GM19455 (cell line): ENCODE measurements around the gene WIZ.

ENCODE experiments used
- ATAC-seq: cut with Tn5 transposase; IDR thresholded peaks from one replicate; pipeline ENCODE4 v1.9.1; 2021; ENCODE audit not compliant: unreplicated experiment

Gene WIZ

DNA sequence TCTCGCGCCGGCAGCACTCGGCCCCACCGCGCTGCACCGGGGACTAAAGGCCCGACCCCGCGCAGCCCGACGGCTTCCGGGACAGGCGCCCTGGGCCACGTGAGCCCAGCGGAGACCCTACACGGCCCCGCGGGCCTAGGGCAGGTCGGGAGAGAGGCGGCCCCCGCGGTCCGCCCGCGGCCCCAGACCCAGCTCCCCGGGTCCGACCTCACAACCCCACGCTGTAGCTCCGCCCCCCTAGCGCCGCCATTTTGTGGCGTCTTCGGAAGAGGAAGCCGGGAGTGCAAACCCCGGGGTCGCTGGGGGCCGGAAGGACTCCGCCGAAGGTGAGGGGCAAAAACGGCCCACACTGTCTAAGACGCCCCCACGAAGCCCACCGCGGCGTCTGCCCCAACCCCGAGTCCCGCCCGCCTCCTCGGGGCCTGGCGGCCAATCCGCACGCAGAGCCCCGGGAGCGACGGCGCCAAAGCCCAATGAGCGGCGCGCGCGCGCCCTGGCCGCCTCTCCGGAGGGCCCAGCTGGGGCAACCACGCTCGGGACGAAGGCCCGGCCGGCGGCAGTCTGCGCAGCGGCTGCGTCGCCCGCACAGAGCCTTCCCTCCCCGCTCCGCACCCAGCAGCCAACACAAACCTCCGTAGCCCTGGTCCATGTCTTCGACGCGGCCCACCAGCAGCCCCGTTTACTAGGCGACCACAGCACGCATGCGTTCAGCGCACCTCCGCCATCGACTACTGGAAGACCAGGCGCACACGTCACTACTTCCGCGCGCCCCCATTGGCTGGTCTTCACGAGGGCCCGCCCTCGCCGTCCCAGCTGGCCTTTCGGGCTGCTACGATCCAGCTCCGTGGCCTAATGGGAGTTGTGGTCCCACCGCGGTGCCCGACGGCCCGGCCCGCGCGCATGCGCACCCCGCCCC, 70.4 kb downstream of the WIZ start, which contains the start of gene AKAP8:
AKAP8 (minus strand) TSS at position 705 of the 916 bp plus-strand sequence; CDS start at position 649, 56 bp downstream.
- peak; percentile 72 for ATAC-seq

DNA sequence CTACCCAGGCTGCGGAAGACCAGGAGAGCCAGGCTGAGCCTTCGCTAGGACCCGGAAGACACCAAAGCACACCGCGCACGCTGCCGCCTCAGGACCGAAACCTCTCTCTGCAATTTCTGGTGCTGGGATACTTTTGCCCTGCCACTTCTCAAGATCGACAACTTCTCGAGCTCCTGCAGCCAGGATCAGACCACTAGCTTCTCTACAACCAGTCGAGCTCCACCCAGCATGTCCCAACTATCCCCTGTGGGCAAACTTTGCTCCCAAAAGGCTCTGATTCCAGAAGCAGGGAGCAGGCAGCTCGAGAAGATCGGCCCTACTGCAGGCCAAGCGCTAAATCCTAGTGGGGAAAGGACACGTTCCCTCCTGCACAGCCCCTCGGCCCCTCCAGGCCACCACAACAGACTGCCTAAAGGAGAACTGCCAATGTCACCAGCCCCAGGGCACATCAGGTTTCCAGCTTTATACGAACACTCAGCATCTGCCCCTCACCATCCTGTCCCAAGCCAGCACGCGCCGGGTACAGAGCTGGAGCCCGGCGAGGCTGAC, 71.1 kb downstream of the WIZ start:
- ATAC-seq: no peak

DNA sequence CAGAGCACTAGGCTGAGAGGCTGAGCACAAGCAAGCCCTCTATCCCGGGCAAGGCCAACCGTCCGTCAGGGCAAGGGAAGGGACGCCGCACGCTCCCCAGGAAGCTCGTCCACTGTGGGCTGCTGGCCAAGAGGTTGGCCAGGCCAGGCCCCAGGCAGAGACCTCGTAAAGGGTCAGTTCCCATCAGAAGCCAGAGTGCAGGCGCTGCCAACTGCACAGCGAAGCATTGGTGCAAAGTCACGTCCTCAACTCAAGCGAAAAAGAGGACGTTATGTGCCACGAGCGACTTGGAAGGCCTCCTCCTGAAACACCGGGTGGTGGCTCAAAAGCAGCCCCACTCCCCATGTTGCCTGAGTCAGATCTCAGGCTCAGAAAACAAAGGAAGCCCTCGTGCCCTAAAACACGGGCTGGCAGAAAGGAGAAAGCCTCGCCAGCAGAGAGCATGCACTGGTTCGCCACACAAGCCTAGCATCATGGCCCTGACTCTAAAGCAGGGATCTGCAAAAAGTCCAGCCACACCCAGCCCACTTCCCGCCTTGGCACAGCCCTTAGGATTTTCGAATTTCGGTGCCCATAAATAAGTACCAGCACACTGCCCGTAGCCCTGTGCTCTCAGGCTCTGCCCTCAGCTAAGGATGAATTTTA, 74.8 kb downstream of the WIZ start:
- no peak for ATAC-seq

DNA sequence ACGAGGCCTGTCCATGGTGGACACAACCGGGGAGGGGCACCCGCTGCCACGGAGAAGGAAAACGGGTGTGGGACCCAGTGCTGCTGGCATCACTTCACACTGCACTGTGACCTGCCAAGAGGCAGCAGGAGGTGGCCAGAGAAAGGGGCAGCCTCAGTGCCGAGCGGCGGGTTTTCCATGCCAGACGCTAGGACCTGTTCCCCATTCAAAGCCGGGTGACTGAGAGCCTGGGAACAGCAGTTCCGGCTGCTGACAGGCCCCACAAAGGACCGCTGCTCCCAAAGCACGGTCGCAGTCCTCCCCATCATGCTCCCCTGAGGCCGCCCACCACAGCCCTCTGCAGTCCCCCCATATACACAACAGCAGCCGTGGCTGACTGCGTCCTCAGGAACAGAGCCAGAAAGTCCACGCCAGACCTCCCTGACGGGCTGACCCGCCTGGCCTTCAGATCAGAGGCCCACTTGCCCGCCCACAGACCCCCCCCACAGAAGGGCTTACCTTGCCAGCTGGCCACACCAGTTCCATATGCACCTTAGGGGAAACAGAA, 75.6 kb downstream of the WIZ start:
- no peak for ATAC-seq

DNA sequence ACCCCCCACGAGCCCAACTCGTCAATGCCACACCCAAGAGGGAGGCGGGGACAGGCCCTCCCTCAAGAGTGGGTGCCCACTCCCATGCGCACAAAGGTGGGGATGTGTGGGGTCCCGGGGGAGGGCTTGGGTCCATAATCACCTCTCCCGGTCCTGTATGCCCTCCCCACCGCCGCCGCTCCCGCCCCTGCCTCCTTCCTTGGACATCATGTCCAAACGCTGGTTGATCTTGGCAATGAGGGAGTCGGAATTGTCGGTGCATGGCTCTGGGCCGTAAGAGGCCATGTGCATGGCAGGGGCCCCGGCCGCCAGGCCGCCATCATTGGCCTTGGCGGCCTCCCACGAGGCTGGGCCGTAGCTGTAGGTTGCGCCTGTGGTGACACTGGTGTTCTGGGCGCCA, 76.1 kb downstream of the WIZ start:
- ATAC-seq: no peak

DNA sequence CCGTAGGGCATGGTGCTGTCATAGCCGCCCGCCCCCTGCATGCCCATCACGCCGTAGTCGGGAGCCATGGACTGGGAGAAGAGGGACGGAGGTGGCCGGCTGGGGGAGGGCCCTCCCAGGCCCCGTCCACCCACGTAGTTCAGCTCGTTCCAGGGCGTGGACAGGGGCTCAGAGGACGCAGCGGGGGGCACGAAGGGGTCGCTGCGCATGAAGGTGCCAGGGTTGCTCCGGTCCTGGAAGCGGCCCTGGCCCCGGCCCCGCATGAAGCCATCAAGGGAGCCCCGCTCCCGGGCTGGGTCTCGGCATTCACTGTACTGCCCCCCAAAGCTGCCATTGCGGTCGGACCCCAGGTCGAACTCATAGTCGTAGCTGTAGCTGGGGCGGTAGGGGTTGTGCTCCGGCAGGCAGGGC, 76.9 kb downstream of the WIZ start:
- ATAC-seq: no peak

DNA sequence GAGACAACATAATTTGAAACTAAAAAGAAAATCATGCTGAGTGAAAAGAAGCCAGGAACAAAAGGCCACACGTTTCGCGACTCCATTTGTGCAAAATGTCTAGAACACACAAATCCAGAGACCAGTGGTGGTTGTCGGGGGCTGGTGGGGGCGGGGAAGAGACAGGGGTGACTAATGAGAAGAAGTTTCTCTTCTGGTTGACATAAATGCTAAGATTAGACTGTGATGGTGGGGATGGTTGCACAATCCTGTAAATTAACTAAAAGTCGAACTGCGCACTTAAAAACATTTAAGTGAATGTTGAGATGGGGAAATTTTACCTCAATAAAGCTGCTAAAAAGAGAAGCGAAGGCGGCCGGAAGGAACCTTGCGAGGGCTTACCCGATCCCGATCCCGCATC, 77.3 kb downstream of the WIZ start:
- no peak for ATAC-seq

DNA sequence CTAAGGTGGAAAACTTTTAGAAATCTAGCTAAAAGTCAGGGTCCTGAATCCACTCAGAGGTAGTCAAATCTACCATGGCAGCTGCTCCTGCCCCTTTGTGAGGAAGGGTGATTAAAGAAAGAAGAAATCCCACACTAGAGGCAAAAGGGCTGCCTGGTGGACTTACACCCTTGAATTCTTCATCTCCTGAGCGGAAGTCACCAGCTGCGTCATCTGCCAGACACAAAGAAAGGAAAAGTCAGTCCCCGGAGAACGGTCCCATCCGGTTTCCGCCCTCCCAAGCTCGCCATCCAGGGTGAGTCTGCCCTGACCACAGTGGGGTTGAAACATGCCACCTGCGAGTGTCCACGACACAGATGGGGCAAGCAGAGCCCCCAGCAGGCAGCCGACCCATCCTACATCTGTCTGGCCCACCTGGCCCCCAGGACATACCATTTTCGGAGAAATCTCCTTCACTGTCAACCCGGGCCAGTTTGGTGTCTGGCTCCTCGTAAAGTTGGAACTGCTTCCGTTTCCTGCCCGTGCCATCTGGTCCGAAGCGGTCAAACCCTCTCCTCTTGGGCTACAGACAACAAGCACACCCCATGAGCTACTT, 77.9 kb downstream of the WIZ start:
- no peak for ATAC-seq

DNA sequence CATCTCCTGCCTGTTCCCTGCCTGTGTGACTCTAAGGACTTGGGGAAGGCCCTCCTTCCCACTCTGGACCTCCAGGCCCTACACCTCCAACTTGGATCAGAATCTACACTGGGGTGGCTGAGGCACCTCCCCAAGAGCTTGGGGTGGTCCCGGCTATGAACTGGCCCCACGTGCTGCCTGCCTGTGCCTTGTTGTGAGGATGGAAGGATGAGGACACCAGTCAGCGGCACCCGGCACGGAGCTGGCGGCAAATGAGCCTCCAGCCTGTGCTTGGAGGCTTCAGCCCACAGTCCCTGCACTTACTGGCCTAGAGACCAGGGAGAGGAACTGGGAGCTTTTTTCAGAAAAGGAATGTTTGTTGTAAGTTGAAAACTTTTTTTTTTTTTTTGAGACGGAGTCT, 78.6 kb downstream of the WIZ start:
- no peak for ATAC-seq
